Measurements from ENCODE around the gene OR52E1. TPM values are rescaled to one million over a fixed set of nuclear protein-coding genes. Genes with fewer than 3 reads are reported as not detected.

Gene OR52E1
- total and polyA plus RNA-seq, 4 donors: not detected

GRCh38 chr11:5040876-5041275, 28.5 kb upstream of the OR52E1 start:
- DNase-seq (ENCODE audit: low spot score): no peak
- H3K4me1 ChIP-seq (ENCODE audit: control insufficient read depth in 4 of 4, insufficient read depth in 4 of 4, low read length in 3 of 4): no peaks in the 10 kb centered on the region
- no peaks in the 10 kb centered on the region for H3K36me3 ChIP-seq (ENCODE audit: control insufficient read depth in 4 of 4, insufficient read depth in 3 of 4, low read depth in 1 of 4, low read length in 3 of 4)
- H3K27me3 ChIP-seq (ENCODE audit: control insufficient read depth in 4 of 4, insufficient read depth in 4 of 4, low read length in 3 of 4): peaks cover 0 to 4% (median 0%) of the 10 kb centered on the region in 4 donors
- no peak overlapping the region for H3K27ac ChIP-seq (ENCODE audit: low read depth in 1 of 2, low read length in 2 of 2)
- no peak overlapping the region for H3K4me3 ChIP-seq (ENCODE audit: low read depth in 1 of 3, low read length in 3 of 3)
- H3K9ac ChIP-seq (ENCODE audit: low read depth in 1 of 2, low read length in 2 of 2): no peak overlapping the region
- WGBS: 49% methylated on average over 4 of the region's 4 CpGs
- H3K9me3 ChIP-seq (ENCODE audit: control insufficient read depth in 4 of 4, low read length in 3 of 4): no peaks in the 10 kb centered on the region
- TF ChIP-seq NR2F2 (IDR thresholded peaks at IDR 0.05) (no peak), TAF1 (conservative IDR thresholded peaks at IDR 0.05) (no peak), YY1 (IDR thresholded peaks at IDR 0.05) (no peak), HNF4A (conservative IDR thresholded peaks at IDR 0.05) (no peak), JUND (IDR thresholded peaks at IDR 0.05) (no peak), GABPA (IDR thresholded peaks at IDR 0.05 in 1 of 2, conservative IDR thresholded peaks at IDR 0.05 in 1 of 2) (no peak), EGR1 (IDR thresholded peaks at IDR 0.05; ENCODE audit: low read depth in 2 of 2) (no peak), RXRA (IDR thresholded peaks at IDR 0.05) (no peak), ATF3 (IDR thresholded peaks at IDR 0.05) (no peak), FOXA1 (IDR thresholded peaks at IDR 0.05) (no peak)
- TF ChIP-seq, protein P1, sequence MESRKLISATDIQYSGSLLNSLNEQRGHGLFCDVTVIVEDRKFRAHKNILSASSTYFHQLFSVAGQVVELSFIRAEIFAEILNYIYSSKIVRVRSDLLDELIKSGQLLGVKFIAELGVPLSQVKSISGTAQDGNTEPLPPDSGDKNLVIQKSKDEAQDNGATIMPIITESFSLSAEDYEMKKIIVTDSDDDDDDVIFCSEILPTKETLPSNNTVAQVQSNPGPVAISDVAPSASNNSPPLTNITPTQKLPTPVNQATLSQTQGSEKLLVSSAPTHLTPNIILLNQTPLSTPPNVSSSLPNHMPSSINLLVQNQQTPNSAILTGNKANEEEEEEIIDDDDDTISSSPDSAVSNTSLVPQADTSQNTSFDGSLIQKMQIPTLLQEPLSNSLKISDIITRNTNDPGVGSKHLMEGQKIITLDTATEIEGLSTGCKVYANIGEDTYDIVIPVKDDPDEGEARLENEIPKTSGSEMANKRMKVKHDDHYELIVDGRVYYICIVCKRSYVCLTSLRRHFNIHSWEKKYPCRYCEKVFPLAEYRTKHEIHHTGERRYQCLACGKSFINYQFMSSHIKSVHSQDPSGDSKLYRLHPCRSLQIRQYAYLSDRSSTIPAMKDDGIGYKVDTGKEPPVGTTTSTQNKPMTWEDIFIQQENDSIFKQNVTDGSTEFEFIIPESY (IDR thresholded peaks at IDR 0.05): no peak
- TF ChIP-seq, protein P2, sequence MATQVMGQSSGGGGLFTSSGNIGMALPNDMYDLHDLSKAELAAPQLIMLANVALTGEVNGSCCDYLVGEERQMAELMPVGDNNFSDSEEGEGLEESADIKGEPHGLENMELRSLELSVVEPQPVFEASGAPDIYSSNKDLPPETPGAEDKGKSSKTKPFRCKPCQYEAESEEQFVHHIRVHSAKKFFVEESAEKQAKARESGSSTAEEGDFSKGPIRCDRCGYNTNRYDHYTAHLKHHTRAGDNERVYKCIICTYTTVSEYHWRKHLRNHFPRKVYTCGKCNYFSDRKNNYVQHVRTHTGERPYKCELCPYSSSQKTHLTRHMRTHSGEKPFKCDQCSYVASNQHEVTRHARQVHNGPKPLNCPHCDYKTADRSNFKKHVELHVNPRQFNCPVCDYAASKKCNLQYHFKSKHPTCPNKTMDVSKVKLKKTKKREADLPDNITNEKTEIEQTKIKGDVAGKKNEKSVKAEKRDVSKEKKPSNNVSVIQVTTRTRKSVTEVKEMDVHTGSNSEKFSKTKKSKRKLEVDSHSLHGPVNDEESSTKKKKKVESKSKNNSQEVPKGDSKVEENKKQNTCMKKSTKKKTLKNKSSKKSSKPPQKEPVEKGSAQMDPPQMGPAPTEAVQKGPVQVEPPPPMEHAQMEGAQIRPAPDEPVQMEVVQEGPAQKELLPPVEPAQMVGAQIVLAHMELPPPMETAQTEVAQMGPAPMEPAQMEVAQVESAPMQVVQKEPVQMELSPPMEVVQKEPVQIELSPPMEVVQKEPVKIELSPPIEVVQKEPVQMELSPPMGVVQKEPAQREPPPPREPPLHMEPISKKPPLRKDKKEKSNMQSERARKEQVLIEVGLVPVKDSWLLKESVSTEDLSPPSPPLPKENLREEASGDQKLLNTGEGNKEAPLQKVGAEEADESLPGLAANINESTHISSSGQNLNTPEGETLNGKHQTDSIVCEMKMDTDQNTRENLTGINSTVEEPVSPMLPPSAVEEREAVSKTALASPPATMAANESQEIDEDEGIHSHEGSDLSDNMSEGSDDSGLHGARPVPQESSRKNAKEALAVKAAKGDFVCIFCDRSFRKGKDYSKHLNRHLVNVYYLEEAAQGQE (IDR thresholded peaks at IDR 0.05): no peak

DNA sequence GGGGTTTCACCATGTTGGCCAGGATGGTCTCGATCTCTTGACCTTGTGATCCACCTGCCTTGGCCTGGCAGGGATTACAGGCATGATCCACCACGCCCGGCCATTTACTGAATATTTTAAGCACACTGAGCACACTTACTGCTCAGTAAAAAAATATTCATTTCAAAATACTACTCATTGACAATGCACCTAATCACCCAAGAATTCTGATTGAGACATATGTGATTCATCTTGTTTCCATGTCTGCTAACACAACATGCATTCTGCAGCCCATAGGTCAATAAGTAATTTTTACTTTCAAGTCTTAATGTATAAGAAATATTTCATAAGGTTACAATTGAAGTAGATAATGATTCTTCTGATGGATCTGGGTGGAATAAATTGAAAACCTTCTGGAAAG, 27.3 kb upstream of the OR52E1 start:
- Histone ChIP-seq H3K4me3 (ENCODE audit: low read depth in 1 of 3, low read length in 3 of 3) (no peak overlapping the region), H3K4me1 (ENCODE audit: control insufficient read depth in 4 of 4, insufficient read depth in 4 of 4, low read length in 3 of 4) (no peaks in the 10 kb centered on the region), H3K9me3 (ENCODE audit: control insufficient read depth in 4 of 4, low read length in 3 of 4) (no peaks in the 10 kb centered on the region), H3K36me3 (ENCODE audit: control insufficient read depth in 4 of 4, insufficient read depth in 3 of 4, low read depth in 1 of 4, low read length in 3 of 4) (no peaks in the 10 kb centered on the region), H3K27me3 (ENCODE audit: control insufficient read depth in 4 of 4, insufficient read depth in 4 of 4, low read length in 3 of 4) (no peaks in the 10 kb centered on the region), H3K27ac (ENCODE audit: low read depth in 1 of 2, low read length in 2 of 2) (no peak overlapping the region), H3K9ac (ENCODE audit: low read depth in 1 of 2, low read length in 2 of 2) (no peak overlapping the region)
- no peak for DNase-seq (ENCODE audit: low spot score)
- 71% methylated on average over 3 of the region's 3 CpGs for WGBS
- TF ChIP-seq RAD21 (IDR thresholded peaks at IDR 0.05) (no peak), SP1 (IDR thresholded peaks at IDR 0.05) (no peak), NR2F2 (IDR thresholded peaks at IDR 0.05) (no peak), FOXA1 (IDR thresholded peaks at IDR 0.05) (no peak), TAF1 (conservative IDR thresholded peaks at IDR 0.05) (no peak), HNF4A (conservative IDR thresholded peaks at IDR 0.05) (no peak), RXRA (IDR thresholded peaks at IDR 0.05) (no peak), MAX (IDR thresholded peaks at IDR 0.05) (no peak), YY1 (IDR thresholded peaks at IDR 0.05) (no peak), EGR1 (IDR thresholded peaks at IDR 0.05; ENCODE audit: low read depth in 2 of 2) (no peak), GABPA (IDR thresholded peaks at IDR 0.05 in 1 of 2, conservative IDR thresholded peaks at IDR 0.05 in 1 of 2) (no peak), JUND (IDR thresholded peaks at IDR 0.05) (no peak), FOXA2 (IDR thresholded peaks at IDR 0.05) (no peak), ATF3 (IDR thresholded peaks at IDR 0.05) (no peak)
- TF ChIP-seq, protein P2 (IDR thresholded peaks at IDR 0.05): no peak
- TF ChIP-seq, protein P3, sequence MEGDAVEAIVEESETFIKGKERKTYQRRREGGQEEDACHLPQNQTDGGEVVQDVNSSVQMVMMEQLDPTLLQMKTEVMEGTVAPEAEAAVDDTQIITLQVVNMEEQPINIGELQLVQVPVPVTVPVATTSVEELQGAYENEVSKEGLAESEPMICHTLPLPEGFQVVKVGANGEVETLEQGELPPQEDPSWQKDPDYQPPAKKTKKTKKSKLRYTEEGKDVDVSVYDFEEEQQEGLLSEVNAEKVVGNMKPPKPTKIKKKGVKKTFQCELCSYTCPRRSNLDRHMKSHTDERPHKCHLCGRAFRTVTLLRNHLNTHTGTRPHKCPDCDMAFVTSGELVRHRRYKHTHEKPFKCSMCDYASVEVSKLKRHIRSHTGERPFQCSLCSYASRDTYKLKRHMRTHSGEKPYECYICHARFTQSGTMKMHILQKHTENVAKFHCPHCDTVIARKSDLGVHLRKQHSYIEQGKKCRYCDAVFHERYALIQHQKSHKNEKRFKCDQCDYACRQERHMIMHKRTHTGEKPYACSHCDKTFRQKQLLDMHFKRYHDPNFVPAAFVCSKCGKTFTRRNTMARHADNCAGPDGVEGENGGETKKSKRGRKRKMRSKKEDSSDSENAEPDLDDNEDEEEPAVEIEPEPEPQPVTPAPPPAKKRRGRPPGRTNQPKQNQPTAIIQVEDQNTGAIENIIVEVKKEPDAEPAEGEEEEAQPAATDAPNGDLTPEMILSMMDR (IDR thresholded peaks at IDR 0.05; ENCODE audit: low read depth, low read length, missing input control): no peak
- TF ChIP-seq, protein P1 (IDR thresholded peaks at IDR 0.05): no peak
